T-helper 2 cell (primary cell): ENCODE measurements around the gene NAMPT.

Experiments used
- DNase-seq, 5 experiments: peaks; one replicate each; pipeline versions ENCODE4 v3.0.0 to v3.0.0-alpha.2; 2012 to 2022

Gene NAMPT

DNA sequence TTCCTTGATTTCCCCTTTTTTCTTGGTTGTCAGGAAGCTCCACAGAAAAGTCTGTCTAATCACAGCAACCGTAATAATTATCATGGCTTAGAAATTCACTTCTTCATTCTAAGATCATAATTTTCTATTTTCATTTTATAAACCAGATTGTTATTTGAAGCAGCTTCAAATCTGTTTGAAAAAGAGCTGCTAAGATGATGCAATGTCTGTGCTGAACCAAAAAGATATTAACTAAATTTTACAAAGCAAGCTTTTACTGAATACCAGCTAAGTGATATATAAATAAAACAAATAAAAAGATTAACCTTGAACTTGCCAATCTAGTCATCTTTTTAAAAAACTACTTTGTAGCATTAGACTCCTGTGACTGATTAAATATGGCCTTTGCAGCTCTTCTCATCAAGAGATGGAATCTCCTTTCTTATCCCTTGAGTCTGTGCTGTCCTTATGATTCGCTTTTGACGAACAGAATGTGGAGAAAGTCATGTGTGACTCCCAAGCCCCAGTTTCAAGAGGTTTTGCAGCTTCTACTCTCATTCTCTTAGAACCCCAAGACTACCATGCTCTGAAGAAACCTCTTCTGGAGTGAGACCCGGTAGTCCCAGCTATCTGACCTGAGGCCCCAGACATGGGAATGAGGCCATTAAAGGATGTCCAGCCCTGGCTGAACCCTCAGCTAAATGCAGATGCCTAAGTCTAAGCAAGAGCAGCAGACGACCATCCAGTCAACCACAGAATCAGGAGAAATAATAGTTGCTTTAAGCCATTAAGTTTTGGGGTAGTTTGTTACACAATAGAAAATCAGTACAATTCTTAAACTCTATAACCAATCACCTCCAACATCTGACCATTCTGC is 14.4 kb downstream of the NAMPT start:
- DNase-seq: no peak

DNA sequence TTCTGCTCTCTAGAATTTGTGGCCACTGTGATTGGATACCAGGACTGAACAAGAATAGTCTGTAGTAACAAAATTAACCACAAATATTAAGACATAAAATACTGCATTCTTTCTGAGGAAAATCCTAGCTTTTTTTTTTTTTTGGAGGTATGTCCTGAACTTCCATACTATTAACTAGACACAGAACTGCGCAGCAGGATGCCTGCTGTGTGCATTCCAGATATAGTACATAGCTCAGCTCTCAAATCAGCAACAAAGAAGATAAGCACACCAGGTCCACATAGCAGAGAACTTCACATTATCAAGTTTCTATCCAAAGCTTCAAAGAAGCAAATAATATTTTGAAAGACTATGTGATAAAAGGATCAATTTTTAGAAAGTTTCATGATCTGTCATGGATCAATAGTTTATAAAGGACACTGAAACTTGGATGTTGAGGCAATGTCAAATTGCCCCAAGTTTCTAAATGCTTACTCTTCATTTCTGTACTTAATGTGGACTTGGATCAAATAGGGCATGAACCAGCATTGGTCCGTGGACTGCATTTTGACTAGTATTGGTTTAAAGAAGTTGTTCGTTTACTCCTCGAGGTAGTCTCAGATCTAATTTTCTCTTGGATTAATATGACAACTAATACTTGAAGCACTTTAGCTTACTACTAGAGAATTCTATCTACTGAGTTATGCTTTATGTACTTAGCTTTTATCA is 15.4 kb downstream of the NAMPT start:
- DNase-seq: no peak

DNA sequence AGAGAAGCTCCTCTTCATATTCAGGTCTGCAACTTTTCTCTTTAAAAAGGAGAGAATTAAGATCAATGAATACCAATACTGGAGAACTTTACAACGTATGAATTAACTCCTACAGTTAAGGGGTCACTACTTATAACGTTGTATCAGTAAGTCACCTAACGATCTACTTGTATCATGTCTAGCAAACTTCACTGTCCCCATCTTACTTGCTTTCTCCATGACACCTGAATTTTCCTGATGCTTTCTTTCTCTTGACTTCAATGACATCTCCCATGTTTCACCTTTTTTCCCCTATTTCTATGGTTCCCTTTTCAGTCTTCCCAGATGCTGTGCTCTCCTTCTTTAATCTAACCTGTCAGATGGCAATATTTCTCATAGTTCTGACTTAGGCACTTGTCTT is 19.6 kb downstream of the NAMPT start:
- DNase-seq: no peak

DNA sequence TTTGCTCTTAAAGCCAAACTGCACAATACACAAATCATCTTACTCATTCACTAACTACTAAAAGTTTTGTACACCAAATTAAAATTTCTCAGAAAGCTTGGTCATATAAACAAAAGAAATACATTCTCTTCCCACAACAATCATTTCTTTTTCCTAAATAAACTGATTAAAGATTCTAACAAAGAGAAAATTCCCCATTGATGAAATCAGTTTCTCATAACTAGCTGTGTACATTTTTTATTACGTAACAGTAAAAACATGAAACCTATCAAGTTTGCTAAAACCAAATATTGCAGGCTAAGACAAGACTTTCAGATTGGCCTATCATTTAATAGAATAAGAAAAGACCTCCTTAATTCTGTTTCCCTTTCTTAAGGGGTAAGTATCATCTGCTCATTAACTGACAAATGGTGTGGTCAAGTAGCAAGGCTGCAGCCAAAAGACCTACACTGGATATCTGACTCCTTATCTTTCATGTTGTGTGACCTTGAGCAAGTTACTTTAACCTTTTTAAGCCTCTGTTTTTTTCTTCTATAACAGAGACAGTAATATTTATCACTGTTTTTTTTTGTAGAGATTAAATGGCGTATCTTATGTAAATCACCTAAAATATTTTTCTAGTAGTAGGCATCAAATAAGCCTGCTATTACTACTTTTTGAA is 22.4 kb downstream of the NAMPT start:
- DNase-seq: no peak

DNA sequence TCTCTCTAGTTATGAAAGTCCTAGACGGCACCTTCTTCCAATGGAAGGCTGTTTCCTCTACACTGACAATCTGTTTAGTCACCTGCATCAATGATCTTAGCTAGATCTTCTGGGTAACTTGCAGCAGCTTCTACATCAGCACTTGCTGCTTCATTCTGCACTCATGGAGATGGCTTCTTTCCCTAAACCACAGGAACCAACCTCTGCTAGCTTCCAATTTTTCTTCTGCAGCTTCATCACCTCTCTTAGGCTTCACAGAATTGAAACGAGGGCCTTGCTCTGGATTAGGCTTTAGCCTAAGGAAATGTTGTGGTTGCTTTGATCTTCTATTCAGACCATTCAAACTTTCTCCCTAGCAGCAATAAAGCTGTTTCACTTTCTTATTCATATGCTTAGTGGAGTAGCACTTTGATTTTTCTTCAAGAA is 24.6 kb downstream of the NAMPT start:
- DNase-seq: peak in 1 of 5 experiments; percentile 66

DNA sequence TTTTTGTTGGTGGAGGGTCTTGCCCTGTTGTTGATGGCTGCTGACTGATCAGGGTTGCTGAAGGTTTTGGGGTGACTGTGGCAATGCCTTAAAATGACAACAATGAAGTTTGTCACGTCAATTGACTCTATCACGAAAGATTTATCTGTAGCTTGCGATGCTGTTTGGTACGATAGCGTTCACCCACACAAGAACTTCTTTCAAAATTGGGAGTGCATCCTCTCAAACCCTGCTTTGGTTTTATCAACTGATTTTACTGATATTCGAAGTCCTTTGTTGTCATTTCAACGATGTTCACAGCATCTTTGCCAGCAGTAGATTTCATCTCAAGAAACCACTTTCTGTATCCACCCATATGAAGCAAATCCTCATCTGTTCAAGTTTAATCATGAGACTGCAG is 26.0 kb downstream of the NAMPT start:
- DNase-seq: peak in 1 of 5 experiments; percentile 94

DNA sequence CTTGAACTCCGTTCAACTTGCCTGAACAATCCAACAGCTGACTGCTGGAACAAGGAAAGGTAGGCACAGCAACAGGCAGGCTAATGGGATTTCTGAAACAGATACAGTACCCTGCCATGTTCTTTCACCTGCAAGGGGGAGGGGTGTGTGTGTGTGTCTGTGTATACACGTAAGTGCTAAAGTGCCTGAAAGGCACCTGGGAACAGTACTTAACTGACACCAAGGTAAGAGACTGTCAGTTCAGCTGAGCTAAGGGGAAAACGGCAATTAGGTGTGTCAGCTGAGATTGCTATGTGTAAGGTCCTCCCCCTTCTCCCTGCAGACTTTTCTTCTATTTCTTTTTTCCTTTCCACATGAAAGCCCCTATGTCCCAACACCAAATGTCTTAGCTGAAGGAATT is 27.0 kb downstream of the NAMPT start:
- DNase-seq: peak in 1 of 5 experiments; percentile 27

DNA sequence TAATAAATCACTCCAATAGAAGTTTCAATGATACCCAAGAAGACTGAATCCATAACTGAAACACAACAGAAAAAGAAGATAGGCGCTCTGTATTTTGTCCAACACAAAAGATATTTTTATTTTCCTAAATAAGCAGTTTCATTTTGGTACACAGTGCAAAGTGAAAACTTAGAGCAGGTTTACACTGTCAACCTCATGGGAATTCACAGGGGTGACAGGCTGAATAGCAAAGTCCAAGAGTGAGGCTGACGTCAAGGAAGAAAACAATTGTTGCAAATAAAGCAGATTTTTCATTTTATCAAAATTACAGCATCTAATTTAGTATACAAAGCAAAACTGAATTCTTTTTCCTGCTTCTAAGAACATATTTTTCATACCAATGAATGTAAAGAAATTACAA is 28.6 kb downstream of the NAMPT start:
- no peak for DNase-seq

DNA sequence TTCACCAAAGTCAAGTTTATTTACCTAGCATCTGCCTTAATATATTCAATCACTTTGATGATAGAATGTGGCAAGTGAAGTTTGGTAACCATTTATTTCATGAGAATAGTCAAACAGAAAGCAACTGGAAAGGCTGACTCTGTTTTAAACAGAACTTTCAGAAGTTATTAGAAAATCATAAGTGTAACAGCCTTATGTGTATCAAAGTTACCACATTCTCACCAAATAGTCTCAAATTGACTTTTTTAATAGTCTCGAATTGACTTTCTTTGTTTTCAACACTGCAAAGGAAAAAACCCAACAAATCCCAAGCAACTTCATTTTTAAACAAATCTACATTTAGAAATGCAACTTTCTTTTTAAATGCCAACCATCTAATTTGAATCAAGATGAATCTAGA is 29.5 kb downstream of the NAMPT start:
- DNase-seq: peak in 1 of 5 experiments; percentile 69

DNA sequence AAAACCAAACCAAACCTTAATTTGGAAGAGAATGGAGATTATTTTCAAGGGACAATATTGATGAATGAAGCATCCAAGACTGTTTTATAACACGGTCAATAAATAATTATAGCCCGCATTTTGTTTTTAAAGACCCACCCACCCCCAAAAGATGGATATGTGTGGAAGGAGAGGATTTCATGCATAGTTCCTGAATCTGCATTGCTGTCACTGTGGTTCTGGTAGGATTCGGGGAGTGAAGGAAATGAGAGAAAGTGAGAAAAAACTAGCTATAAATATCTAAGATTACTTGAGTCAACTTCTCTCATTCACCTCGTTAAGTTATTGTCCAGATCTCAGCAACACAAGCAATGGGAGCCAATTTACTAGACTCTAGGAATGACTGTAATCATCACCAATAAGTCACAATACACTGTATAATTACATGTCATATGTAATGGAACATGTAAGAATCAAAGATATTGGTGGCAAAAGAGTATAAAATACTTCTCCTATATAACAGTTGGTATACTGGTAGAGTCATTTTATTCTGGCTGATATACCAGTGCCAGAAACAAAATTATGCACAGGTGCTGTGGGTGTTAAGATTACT is 30.2 kb downstream of the NAMPT start:
- DNase-seq: peak in 1 of 5 experiments; percentile 48

DNA sequence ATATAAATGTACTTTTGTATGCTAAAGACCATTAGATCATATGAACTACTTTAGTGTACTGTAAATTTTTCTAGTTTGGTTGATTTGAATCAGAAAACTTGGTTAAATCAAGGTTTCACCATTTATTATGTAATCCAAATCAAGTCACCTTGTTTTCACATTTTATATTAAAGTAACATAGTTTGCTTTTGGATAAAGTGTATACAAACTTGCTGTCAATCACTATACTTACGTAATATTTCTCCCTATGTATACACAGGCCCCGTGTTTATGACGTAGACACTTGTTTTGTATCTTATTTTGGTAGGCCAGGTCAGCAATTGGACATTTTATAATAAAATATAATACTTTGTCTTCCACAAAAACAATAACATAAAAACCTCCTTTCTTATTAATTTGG is 32.2 kb downstream of the NAMPT start:
- DNase-seq: no peak

DNA sequence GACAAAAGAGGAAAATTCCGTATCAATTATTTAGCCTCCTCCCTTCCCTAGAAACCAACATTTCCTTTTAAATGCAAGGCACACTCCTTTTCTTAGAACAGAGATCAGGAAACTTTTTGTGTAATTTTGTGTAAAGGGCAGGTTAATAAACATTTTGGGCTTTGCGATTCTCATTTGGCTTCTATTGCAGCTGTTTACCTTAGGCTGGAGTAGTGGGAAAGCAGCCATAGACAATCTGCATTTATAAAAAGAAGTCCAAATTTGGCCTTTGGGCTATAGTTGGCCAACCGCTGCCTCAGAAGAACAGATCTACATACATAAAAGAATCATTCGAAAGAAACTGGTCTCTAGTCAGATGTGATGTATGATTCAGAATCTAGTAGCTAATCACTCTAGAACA is 35.3 kb downstream of the NAMPT start:
- no peak for DNase-seq

DNA sequence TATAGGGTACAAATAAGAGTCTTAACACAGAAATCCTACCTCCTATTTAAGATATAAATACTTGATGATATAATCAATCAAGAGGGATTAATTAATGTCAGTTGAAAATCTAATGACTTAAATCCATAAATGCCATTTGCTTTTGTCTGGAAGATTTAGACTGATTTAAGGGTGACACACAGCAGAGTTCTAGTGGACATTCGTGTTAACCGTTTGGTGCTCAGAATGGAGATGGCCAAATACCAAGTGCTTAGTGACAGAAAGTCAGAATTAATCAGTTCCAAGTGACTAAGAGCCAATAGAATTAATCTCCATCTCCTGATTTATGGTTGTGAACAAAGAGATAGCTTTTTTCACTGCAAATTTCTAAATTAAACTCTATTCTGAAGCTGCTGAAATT is 36.2 kb downstream of the NAMPT start:
- DNase-seq: no peak

DNA sequence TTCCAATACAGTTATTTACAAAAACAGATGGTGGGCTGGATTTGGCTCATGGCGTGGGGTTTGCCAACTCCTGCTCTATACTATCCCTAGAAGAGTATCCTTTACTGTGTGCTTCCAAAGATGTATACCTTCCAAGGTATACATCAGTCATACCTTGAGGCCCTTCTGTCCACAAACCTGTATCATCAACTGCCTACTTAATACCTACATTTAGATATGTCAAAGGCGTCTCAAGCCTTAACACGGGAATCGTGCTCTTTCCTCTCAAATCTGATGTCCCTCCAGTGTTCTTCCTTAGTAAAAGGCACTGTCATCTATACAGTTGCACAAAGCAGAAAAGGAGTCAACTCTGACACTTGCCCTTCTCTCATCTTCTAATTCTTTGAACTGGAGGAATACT is 36.9 kb downstream of the NAMPT start:
- no peak for DNase-seq

DNA sequence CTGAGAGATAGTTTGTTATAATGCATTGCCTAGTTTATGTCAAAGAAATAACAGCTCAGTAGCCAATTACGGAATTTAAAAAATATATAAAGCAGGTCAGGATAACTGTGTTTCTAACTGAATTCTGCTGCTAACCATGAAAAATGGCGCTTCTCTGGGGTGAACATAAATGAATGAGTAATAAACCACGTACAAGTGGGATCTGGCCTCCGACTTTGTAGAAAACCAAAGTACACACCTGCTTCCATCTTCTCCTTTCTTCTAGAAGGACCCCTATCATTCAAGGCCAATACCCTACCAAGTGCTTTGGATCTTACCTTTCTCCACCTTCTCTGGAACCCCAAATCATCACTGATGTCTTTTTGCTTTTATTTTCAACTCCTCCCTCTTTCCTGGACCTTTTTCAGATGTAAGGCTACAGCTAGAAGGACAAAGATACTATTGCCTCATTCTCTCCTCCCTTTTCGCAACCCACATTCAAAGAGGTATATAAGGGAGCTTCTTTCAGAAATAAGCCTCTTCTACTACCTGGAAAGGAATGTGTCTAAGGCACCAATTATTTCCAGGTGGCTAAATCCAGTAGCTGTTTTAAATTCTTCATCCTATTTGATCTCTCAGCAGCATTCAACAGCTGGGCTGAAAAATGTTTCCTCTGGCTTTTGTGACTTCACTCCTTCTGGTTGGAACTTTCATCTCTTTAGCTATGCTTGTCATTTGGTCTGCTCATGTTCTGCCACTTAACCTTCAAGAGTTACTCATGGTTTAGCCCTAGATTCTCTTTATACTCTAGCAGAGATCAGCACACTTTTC is 37.7 kb downstream of the NAMPT start:
- DNase-seq: no peak

DNA sequence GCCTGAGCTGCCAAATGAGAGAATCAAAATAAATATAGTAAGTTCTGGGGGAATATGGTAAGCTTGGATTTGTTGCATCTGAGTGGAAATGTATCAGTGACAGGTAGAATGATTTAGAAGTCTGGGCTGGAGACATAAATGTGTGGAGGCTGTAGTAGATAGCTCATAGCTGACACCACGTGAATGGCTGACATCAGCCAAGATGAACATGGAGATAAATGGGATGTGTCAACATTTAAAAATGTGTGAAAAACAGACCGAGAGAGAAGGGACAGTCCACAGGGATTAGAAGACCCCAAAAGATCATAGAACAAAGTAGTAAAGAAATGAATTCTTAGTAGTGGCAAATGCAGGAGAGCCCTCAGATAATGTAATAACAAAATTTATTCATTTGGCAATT is 40.9 kb downstream of the NAMPT start:
- DNase-seq: no peak

DNA sequence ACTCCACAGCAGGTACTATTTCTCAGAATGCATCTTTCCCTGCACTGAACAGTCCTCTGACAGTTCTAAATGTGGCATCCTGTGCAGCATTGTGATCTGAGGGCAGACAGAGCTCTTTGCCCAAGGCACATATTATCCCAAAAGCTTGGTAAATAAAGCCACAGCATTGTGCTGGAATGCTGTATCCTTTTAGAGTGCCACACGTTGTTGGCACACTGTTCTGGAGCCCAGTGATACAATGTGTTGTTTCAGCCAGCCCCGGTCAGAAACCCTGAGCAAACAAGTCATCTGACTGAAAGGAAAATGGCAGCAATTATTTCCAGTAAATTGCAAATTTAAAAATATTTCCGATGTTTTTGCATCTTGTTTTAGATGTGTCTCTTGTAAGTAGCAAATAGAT is 45.4 kb downstream of the NAMPT start:
- DNase-seq: no peak

DNA sequence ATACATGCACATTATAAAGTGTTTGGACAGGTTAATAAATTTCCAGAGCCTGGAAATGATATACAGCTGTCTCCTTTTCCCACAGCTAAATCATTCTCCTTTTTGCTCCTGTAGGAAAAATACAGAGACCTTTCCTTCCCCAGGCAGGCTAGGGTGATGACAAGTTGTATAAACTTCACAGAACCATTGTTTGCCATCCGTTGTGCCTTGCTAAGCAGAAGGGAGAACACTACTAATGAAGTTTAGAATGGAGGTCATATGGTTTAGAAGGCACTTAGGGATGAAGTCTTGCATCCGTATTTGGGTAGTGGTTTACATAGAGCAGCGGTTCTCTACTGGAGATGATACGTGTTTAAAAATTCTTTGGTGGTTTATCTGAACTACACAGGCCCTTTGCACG is 46.0 kb downstream of the NAMPT start:
- DNase-seq: no peak

DNA sequence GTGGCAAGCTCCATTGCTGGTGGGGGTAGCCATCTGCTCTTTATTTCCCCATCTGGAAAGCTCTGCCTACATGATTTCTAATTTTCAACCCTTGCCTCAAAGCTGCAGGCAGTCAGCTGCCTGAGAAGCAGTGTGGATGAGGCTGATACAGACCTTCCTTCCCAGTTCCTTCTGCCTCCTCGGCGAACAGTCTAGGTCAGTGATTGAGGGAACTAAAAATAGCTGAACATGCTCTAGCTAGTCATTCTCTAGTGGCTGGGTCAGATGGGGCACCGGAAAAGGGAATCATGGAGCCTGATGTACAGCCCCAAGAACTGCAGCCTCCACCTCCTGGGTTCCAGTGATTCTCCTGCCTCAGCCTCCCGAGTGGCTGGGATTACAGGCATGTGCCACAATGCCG is 48.7 kb downstream of the NAMPT start:
- no peak for DNase-seq

DNA sequence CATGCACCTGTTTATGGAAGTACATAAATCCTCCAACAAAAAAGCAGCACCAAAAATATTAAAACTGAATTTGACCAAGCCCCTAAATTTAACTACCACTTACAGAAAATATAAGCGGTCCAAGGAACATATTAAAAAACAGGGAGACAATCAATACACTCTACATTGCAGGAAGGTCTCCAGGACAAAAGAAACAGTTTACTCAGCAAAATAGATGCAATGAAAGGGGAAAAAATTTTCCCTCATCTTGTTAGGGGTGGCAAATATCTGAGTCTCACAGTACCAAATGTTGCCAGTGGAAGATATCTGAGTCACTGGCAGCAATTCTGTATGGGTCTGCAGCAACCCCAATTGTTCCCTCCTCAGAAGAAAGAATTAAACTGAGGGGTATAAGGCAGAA is 50.4 kb downstream of the NAMPT start:
- DNase-seq: no peak

DNA sequence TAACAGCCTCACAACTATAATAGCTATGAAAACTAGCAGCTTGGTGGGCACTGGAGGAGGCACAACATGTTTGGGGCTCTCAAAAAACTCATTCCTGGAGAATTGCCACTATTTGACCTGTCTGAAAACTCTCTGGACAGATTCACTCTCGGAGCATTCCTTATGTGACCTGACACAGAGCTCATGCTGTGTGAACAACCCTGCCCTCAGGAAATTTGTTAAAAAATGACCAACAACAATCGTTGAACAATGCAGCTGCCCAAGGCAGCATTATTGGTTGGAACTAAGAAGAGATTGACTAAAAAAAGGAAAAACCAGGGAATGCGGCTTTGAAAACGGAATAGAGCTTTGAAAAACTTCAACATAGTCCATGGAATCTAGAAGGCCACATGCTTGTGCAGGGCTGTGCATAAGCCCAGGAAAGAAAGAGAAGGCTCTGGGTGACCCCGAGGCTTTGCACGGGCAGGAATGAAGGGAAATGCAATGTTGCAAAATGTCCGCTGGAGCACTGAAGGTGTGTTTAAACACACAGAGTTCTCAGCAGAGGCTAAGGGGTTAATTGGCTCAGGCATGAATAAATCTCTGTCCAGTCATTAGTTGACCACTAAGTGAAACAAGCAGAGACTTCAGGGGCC is 52.8 kb downstream of the NAMPT start:
- no peak for DNase-seq

DNA sequence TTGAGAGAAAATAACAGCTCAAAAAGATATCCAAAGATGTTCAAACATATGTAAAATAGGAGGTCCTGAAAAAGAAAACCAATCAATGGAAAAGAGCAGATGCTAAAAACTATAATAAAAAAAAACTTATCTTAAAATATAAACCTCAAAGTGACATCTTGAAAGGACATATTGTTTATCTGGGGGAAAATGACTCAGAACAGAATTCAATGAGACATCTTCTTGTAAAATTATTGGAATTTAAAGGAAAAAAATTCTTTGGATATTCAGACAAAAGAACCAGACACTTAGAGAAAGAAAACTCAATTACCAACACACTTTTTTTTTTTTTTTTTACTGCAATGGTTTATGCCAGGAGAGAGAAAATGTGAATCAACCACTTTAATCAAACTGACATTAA is 58.9 kb downstream of the NAMPT start:
- no peak for DNase-seq
